ENCODE measurements around the gene GATAD2B. TPM values are rescaled to one million over a fixed set of nuclear protein-coding genes. Genes with fewer than 3 reads are reported as not detected.

GATAD2B gene
- total and polyA plus RNA-seq, 8 donors = 31.5 to 41.5 (median 33.1) TPM

DNA sequence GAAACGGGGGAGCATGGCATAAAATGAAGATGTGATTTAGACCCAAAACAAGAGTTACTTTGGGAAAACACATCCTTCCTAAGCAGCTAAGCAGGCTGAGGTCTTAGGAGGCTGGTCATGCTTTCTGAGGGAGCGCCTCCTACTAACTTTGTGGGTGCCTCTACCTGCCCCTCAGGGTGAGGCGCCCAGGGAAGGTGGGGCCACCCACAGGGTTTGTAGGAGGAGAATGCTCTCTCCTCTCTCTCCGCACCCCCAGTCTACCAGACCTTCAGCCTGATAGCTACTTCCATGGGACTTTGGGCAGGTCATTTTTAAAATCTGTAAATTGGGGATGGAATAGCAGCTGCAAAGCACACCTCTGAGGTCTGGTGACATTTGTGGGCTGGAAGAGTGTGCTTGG is 123.8 kb downstream of the GATAD2B start:
- intact Hi-C loops (cut with DNase I) = loop anchor here in 1 of 2 donors (10.0 kb wide), 1 partner anchor 186 kb away; the partner anchor contains the start of gene RAB13
- TF ChIP-seq, protein P1, sequence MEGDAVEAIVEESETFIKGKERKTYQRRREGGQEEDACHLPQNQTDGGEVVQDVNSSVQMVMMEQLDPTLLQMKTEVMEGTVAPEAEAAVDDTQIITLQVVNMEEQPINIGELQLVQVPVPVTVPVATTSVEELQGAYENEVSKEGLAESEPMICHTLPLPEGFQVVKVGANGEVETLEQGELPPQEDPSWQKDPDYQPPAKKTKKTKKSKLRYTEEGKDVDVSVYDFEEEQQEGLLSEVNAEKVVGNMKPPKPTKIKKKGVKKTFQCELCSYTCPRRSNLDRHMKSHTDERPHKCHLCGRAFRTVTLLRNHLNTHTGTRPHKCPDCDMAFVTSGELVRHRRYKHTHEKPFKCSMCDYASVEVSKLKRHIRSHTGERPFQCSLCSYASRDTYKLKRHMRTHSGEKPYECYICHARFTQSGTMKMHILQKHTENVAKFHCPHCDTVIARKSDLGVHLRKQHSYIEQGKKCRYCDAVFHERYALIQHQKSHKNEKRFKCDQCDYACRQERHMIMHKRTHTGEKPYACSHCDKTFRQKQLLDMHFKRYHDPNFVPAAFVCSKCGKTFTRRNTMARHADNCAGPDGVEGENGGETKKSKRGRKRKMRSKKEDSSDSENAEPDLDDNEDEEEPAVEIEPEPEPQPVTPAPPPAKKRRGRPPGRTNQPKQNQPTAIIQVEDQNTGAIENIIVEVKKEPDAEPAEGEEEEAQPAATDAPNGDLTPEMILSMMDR (IDR thresholded peaks at IDR 0.05) = no peak
- no peaks in the 10 kb centered on the region for H3K27me3 ChIP-seq
- H3K4me1 ChIP-seq = peaks cover 0 to 20% of the 10 kb centered on the region in 2 donors
- no peak for ATAC-seq
- no peak overlapping the region for H3K27ac ChIP-seq
- peaks cover 0 to 12% of the 10 kb centered on the region in 2 donors for H3K36me3 ChIP-seq
- no peak overlapping the region for H3K4me3 ChIP-seq
- H3K9me3 ChIP-seq = no peaks in the 10 kb centered on the region
- DNase-seq = no peak

DNA sequence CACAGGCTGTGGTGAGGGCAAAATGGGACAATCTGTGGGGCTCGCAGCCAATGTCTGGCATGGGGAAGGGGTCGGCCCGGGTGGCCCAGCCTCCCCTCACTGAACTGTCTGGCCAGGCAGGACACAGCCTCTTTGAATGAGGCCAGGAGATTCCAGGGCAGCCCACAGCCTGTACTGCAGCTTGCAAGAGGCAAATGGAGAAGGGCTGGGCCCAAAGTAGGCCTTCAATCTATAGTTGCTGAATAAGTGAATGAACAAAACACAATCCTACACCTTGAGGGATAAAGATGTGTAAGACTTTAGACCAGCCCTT is 124.3 kb downstream of the GATAD2B start:
- DNase-seq (no peak), ATAC-seq (no peak)
- H3K4me3 ChIP-seq = no peak overlapping the region
- no peak overlapping the region for H3K27ac ChIP-seq
- TF ChIP-seq, protein P1 (IDR thresholded peaks at IDR 0.05) = no peak
- no peaks in the 10 kb centered on the region for H3K27me3 ChIP-seq
- H3K9me3 ChIP-seq = no peaks in the 10 kb centered on the region
- H3K36me3 ChIP-seq = peaks cover 0 to 12% of the 10 kb centered on the region in 2 donors
- peaks cover 0 to 14% of the 10 kb centered on the region in 2 donors for H3K4me1 ChIP-seq
- intact Hi-C loops (cut with DNase I) = loop anchor here in 1 of 2 donors (10.0 kb wide), 1 partner anchor 186 kb away; the partner anchor contains the start of gene RAB13

DNA sequence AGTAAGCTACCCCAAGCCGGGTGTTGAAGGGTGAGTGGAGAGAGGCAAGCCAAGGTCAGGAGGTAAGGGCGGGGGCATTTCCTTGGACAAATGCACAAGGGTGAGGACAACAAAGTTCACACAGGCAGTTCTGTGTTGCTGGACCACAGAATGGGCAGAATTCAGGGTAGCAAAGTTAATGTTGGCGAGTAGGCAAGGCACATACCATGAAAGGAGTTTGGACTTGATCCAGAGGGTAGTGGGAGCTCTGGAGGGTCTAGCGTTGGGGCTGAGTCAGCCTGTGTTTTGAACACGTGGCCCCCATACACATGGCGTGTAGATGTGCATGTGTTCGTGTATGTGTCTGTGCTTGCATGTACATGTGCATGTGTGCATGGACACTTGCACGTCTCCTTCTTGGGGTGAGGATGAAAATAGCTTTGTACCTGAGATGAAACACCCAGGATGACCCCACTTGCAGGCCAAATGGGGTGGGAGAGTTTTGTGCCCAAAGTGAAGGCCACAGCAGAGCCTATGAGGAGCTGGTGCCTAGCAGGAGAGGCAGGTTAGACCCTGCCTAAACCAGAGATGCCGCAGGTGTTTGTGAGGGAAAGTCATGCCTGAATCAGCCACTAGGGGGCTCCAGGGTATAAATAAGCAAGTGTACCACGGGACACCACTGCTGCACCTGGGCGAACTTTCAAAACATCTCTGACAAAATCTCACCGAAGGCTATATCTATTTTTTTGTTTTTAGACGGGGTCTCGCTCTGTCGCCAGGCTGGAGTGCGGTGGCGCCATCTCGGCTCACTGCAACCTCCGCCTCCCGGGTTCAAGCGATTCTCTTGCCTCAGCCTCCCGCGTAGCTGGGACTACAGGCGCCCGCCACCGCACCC is 125.7 kb downstream of the GATAD2B start:
- Histone ChIP-seq H3K36me3 (peaks cover 0 to 12% of the 10 kb centered on the region in 2 donors), H3K27ac (no peak overlapping the region), H3K9me3 (no peaks in the 10 kb centered on the region), H3K4me3 (no peak overlapping the region), H3K27me3 (no peaks in the 10 kb centered on the region), H3K4me1 (peaks cover 0 to 13% of the 10 kb centered on the region in 2 donors)
- TF ChIP-seq, protein P1 (IDR thresholded peaks at IDR 0.05) = peak; percentile 92 to 94
- DNase-seq (peak in 2 of 4 donors; percentile 72 to 78), ATAC-seq (peak; percentile 84)
- intact Hi-C loops (cut with DNase I) = loop anchor here in 1 of 2 donors (10.0 kb wide), 1 partner anchor 188 kb away; the partner anchor contains the start of gene RAB13

DNA sequence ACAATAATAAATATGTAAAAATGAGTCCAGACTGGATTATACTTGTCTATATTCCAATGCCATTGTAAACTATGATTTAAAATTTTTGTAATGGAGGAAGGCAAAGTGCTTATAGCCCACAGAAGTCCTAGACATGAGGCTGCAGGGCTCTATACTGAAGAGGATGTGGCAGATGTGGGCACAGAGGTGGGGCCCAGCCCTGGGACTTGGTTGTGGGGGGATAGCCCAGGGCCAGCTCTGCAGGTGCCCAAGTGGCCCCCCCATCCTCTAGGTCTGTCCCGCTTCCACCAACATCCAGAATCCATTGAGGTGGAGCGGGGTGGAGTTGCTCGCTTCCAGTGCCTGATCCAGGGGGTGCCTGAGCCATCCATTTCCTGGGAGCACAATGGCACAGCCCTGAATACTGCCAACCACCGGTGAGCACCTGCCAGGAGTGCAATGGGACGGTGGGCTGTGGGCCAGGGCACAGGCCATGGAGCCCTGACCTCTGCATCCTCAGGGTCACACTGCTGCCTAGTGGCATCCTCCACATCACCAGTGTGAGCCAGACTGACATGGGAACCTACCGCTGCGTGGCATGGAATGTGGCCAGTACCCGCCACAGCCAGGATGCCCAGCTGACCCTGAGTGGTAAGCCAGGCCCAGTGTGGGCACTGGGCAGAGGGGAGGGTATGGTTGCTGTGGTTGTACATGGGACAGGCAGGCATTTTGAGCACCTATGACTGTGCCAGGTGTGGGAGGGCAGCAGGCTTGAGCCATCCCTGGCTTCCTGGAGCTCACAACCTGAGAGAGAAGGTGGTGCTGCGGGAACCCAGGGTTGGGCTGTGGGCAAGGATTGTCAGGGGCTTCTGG is 126.6 kb downstream of the GATAD2B start:
- Histone ChIP-seq H3K9me3 (no peaks in the 10 kb centered on the region), H3K27ac (no peak overlapping the region), H3K36me3 (peaks cover 0 to 8% of the 10 kb centered on the region in 2 donors), H3K4me1 (peaks cover 3 to 22% of the 10 kb centered on the region in 2 donors), H3K4me3 (no peak overlapping the region), H3K27me3 (no peaks in the 10 kb centered on the region)
- DNase-seq = no peak
- intact Hi-C loops (cut with DNase I) = loop anchor here in 1 of 2 donors (10.0 kb wide), 1 partner anchor 189 kb away; the partner anchor contains the start of gene RAB13
- ATAC-seq = no peak
- TF ChIP-seq, protein P1 (IDR thresholded peaks at IDR 0.05) = no peak
